Mucosa of gallbladder (tissue), 1 donor: ENCODE results near the gene CEMIP2. TPM values are rescaled to one million over a fixed set of nuclear protein-coding genes. Genes with fewer than 3 reads are reported as not detected.
"Not testable (repeated sequence)": the region's sequence is repeated elsewhere in the genome, so short reads cannot be mapped to it uniquely, and the experiment has no call there.

Source experiments
- DNase-seq: peaks from one replicate; pipeline ENCODE4 v3.0.0-alpha.2; 2020; ENCODE audit warnings: low spot score
- total RNA-seq: library from RNA; stranded (reverse); gene quantifications from one replicate; pipeline ENCODE4 v1.2.1, GENCODE V29; 2021
- donor health status: DM: no; HTN: no; CAD: no.

Gene CEMIP2
- 103 TPM for total RNA-seq

GRCh38 chr9:71768388-71769174 lies at the start of gene CEMIP2:
TSS of gene CEMIP2 (minus strand) at chr9:71768513. CDS start at chr9:71750373, 18,140 bp downstream.
- peak; percentile 92 for DNase-seq

GRCh38 chr9:71816916-71817451 lies 48.7 kb upstream of the CEMIP2 start:
- DNase-seq: peak; percentile 14

- DNase-seq: no peak
Measured at GRCh38 chr9:71814815-71815214, 46.5 kb upstream of the CEMIP2 start.

- no peak for DNase-seq
Measured at GRCh38 chr9:71814226-71814625, 45.9 kb upstream of the CEMIP2 start.

GRCh38 chr9:71812385-71812784 lies 44.1 kb upstream of the CEMIP2 start:
- DNase-seq: no peak

- DNase-seq: no peak
Measured at GRCh38 chr9:71808068-71808467, 39.8 kb upstream of the CEMIP2 start.

- DNase-seq: peak; percentile 81
Measured at GRCh38 chr9:71806901-71807307, 38.6 kb upstream of the CEMIP2 start.

GRCh38 chr9:71805096-71805495 lies 36.8 kb upstream of the CEMIP2 start:
- DNase-seq: not testable (repeated sequence)

- DNase-seq: no peak
Measured at GRCh38 chr9:71801826-71802225, 33.5 kb upstream of the CEMIP2 start.

- no peak for DNase-seq
Measured at GRCh38 chr9:71797266-71797665, 29.0 kb upstream of the CEMIP2 start.

- no peak for DNase-seq
Measured at GRCh38 chr9:71796100-71796767, 27.9 kb upstream of the CEMIP2 start.

- no peak for DNase-seq
Measured at GRCh38 chr9:71795097-71795813, 26.9 kb upstream of the CEMIP2 start.

- DNase-seq: peak; percentile 22
Measured at GRCh38 chr9:71793386-71794105, 25.2 kb upstream of the CEMIP2 start.

GRCh38 chr9:71791875-71792274 lies 23.6 kb upstream of the CEMIP2 start:
- DNase-seq: no peak

GRCh38 chr9:71790296-71790695 lies 22.0 kb upstream of the CEMIP2 start:
- DNase-seq: no peak

GRCh38 chr9:71783120-71783523 lies 14.8 kb upstream of the CEMIP2 start:
- peak; percentile 57 for DNase-seq

GRCh38 chr9:71781391-71781790 lies 13.1 kb upstream of the CEMIP2 start:
- DNase-seq: no peak

GRCh38 chr9:71780953-71781352 lies 12.6 kb upstream of the CEMIP2 start:
- no peak for DNase-seq

- no peak for DNase-seq
Measured at GRCh38 chr9:71778085-71778484, 9.8 kb upstream of the CEMIP2 start.

- DNase-seq: no peak
Measured at GRCh38 chr9:71774920-71775319, 6.6 kb upstream of the CEMIP2 start.

- DNase-seq: no peak
Measured at GRCh38 chr9:71772726-71773125, 4.4 kb upstream of the CEMIP2 start.

- no peak for DNase-seq
Measured at GRCh38 chr9:71770170-71770569, 1.9 kb upstream of the CEMIP2 start.
